CD1c-positive myeloid dendritic cell (primary cell): Measurements from ENCODE around the gene TENM3.
"Not testable (repeated sequence)": the region's sequence is repeated elsewhere in the genome, so short reads cannot be mapped to it uniquely, and the experiment has no call there.

Experiments
- DNase-seq: peaks from one replicate; pipeline ENCODE4 v3.0.0-alpha.2; 2016; ENCODE audit errors: extremely low spot score

TENM3 gene

DNA sequence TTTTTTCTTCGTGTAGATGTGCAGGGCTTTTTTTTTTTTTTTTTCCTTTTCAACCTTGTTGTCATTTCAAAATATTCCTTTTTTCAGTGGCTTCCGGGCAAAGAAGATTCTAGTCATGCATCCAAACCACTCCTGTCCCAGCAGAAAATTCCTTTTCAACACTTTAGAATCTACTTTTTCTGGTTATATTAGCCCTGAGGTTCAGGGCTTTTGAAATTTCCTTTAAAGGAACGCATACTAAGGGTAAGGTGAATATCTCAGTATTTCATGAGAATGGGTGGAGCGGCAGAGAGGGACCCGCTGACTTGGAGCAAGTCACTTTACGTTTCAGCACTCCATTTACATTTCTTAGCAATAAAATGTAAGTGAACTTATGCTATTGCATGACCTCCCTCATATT, 15.6 kb upstream of the TENM3 start:
- no peak for DNase-seq

DNA sequence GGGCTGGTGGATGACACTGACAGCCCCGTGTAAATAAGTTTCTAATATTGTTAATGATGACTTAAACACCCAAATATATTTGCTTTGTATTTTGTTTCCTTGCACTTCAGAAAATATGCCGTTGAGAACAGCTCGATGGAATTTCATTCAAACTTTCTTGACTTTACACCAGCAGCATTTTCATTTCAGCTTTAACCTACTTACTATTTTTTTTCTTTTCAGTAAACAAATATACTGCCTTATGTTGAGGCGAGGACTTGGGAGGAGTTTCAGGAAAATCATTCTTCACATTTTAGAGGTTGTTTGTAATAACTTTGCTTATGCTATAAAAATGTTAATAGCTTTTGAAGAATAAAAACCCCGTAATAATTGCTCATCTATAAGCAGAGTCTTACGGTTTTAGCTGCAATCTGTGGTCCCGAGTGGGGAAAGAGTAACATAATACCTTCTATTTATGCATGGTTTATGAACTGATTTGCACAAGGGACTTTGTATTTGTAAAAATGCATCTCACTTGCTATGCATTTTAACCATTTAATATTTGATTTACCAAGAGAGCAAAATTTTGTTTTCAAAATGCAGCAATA, 14.1 kb upstream of the TENM3 start:
- DNase-seq = no peak

DNA sequence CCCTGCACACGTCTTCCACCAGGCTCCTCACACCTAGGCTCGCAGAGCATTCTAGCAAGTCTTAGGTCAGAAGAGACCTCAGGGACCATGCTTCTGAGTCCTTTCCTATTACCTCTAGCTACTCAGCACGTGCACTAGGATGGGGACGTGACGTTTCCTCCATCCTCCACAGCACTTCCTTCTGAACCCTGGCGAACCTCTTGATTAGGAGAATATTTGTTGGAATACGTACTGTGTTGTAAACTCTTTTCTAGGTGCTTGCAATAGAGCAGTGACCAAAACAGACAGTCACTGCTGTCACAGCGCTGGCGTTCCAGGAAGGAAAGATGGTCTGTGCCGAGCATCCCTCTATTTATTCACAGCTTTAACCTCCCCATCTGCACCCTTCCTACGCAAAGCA, 12.9 kb upstream of the TENM3 start:
- DNase-seq = no peak

DNA sequence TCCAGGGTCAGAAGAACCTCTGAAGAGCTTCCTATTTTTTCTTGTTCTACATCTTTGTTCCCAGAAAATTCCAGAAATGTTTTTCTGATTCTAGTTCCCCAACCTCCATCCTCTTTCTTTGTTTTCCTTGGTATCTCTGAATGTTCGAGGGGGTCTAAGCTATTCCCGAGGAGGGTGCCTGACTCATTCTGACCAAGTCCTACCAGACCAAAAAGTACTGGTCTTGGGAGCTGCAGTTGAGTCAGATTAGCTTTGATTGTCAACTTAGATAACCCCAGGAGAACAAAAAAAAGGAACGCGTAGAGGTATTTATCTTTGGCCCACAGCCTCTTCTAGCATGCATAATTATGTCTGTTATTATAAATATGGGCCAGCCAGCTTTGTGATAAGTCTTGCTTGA, 12.1 kb upstream of the TENM3 start:
- DNase-seq = no peak

DNA sequence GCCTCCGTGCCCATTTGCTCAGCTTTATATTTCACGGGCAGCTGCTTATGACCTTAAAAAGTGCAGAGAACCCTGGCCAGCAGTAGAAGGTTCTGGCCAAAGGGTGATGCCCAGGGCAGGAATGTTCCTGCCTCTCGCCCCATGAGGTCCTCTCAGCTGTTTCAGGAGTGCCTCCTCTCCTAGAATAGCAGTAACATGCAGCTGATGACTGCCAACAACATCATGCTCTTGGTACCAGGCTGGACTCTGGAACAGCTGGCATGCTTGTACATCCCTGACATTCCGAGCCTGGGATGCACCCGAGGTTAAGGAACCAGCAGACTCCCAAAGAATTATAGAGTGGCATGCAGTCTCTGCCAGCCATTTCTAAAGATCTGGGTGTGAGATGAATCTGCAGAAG, 11.7 kb upstream of the TENM3 start:
- no peak for DNase-seq

DNA sequence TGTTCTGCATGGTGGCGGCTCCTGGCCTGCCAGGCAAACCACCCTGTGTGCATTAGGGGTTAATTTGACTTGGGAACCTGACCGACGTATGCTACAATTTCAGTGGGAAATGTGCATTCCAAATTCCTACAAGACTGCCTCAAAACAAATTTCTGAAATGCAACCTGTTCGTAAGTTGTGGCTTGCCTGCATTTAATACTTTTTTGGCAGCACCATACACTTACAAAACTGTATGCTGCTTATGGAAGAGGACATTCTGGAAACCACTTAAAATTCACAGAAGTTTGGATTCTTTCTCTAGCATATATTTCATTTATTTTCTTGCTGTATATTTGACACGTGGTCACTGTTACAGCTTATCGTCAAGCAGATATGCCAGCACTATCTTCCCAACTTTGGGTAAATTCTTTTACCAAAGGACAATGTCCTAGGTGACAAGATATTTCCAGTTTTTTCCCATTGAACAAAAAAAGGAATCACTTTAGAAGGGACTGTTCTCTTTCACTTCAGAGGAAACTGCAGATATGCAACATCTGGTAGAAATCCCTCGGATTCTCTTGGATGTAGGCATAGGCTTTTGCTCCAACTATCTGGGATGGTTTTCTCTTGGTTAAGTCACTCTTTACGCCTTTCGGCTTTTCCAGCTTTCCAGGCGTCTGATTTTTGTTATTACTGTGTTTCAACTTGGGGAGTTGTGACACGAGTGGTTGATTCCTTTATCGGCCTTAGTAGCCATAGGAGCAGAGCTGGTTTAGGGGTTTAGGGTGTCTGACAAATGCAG, 9.7 kb upstream of the TENM3 start:
- DNase-seq = no peak

DNA sequence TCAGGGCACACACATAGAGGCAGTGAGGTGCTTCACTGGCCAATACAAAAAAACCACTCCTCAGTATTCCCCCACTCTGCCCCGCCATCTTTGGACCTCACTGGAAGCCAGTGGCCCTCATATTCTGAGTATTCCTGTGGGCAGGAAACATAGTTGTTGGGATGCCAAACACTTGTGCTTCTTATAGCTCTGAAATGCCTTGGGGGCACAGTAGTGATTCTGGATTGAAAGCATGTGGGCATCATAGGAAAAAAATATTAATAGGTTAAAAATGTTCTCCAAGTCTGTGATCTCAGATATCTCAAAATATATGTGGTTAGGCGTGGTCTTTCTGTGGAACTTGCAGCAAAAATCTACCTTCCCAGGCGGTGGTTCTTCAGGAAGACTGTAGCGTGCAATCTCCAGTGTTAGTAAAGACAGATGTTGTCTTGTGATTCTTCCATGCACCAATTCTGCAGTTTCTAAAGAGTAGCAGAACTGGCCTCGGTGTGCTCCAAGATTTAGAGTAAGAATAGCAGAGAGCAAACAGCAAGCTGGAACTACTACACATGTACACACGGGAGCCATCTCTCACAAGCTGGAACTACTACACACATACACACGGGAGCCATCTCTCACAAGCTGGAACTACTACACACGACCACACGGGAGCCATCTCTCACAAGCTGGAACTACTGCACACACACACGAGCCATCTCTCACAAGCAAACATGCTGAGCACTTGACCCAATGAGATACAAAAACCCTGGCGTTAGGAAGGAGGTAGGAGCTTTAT, 8.0 kb upstream of the TENM3 start:
- no peak for DNase-seq

DNA sequence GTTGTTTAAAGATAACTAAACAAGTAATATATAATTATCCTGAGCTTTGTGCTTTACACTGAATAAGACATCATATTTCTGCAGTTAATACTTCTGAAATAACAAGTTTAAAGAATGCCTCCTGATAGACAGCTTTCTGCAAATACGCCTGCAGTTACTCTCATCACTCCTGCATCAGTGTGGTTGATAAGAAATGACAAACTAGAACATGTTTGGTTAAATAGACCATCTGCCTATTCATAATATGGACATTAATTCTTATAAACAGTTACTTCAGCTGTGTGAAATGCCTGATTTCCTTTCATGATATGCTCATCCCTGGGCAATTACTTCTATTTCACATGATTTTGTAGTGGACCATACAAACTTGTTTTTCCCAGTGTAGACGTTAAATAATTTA, 7.0 kb upstream of the TENM3 start:
- no peak for DNase-seq

DNA sequence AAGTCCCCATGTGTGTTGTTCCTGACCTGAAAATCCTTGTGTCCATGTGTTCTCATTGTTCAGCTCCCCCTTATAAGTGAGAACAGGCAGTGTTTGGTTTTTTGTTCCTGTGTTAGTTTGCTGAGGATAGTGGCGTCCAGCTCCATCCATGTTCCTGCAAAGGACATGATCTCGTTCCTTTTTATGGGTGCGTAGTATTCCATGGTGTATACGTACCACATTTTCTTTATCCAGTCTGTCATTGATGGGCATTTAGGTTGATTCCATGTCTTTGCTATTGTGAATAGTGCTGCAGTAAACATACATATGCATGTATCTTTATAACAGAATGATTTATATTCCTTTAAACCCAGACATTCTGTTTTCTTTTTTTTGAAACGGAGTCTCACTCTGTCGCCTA, 6.2 kb upstream of the TENM3 start:
- not testable (repeated sequence) for DNase-seq

DNA sequence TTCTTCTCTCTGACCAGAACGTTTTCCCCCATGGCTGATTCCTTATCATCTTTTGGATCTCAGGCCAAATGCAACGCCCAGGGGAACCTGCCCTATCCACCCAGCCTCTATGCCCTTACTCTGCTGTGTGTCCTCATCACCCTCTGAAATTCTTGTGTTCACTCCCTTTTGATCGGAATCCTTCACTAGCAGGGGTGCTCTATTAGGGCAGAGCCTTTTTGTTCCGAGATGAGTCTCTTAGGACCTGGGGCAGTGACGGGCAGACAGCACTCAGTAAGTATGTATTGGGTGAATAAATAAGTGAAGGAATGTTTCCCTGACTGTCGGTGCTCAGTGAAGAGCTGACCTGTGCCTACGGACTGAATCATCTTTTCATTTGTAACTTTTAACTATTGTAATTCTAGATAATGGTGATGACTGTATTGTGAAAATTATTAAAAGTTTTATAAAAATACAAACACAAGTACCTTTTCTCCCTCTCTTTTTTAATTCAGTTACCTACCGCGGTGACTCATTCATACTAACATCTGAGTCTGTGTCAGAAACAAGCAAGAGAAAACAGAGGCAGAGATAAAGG, 4.8 kb upstream of the TENM3 start:
- DNase-seq = no peak

DNA sequence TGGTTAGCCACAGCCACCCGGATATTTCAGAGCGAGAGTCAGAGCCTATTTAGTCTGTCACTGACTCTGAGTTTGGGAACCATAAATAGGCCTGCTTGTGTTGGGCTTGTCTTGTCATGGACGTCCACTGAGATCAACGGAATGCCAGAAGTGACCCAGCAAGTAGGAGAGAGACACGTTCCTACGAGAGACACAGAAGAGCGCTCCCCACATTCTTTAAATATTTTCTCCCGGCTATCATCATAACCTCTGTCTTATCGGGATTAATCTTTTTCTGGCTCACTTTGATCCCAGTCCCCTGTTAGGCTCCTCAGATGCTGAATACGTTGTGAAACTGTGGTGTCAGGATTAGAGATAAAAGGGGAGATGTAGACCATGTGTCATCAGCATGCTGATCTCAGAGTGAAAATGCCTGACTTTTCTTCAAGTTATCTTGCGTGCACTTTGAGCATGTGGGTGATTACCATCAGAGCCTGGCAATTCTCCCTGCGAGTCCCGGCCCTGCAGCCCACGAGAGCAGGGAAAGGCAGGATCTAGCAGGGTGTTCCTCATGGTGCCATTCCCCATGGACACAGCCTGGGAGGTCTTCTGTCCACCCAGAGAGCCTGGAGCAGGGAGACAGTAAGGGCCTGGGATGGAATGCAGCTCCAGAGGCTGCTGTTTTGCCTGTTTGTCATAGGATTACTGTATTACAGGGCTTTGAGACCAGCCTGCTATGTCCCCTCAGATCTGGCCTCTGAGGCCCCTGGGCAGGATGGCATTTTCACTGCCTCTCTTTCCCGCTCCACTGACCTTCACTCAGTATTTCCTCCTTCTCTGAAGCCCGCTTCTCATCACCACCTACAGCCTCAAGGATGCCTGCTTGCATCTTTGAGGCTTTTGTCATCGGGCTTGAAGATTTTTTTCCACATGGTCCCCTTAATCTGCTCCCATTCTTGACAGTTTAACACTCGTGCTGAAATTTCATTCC, 2.8 kb upstream of the TENM3 start:
- DNase-seq = no peak

DNA sequence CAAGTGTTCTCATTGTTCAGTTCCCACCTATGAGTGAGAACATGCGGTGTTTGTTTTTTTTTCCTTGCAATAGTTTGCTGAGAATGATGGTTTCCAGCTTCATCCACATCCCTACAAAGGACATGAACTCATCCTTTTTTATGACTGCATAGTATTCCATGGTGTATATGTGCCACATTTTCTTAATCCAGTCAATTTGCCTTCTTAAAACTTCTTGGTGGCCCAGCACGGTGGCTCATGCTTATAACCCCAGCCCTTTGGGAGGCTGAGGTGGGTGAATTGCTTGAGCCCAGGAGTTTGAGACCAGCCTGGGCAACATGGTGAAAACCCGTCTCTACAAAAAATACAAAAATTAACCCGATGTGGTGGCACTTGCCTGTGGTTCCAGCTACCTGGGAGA, 942 bp upstream of the TENM3 start:
- DNase-seq = not testable (repeated sequence)

DNA sequence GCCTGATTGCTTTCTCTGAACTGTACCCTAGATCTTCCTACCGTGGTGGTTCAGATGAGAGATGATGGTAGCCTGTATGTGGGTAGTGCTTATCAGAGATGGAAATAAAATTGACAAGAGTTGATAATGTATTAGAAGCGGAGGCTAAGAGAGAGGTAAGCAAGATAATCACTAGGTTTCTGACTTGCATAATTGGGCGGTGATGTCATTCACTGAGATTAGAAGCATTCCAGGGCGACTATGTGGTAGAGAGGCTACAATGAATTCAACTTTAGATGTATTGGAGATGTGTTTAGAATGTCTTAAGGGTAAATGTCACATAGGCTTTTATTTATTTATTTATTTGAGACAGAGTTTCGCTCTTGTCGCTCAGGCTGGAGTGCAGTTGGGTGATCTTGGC, 415 bp upstream of the TENM3 start:
- no peak for DNase-seq

DNA sequence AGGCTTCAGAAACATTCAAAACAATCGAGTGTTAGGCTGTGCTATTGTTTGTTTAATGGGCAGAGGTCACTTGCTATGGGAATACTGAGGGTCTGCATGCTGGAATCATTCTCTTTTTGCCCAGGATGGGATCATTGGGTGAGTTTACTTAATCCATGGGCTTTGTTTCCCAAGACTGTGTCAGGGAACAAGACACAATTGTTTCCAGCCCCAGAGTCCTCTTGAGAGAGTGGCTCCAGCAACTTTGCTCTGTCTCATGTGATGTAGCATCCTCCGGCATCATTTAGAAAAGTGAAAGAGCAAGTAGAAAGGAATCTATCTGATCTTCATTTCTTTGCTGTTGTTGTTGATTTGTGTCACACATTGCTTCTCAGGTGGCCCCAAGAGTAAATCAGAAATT, 1.8 kb downstream of the TENM3 start:
- DNase-seq = no peak

DNA sequence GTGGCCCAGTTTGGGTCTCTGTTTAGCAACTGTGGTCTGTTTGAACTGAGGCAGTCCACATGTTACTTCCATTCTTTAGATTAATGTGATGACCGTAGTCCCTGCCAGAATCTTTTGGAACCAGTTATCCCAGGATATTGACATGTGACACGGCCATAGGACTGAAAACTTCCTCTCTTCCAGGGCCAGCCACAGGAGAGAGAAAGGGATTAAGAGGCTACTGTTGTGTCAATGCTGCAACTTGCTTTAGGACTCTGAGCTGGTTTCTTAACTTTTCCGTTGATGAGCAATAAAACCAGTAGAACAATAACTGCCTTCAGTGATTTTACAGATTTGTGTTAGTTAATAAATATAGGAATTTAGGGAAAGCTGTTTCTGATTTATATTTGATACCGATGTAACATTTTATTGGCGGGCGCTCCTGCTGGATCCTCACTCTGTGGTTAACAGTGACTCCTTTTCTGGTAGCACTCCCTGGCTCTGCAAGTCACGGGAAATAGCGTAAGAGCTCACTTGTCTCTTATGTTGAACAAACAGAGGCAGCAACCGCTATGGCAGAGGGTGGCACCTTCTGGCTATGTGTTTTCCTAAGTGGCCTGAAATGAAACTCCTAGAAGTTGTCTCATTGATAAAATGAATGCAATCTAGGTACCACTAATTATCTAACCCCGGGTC, 2.5 kb downstream of the TENM3 start:
- DNase-seq = no peak

DNA sequence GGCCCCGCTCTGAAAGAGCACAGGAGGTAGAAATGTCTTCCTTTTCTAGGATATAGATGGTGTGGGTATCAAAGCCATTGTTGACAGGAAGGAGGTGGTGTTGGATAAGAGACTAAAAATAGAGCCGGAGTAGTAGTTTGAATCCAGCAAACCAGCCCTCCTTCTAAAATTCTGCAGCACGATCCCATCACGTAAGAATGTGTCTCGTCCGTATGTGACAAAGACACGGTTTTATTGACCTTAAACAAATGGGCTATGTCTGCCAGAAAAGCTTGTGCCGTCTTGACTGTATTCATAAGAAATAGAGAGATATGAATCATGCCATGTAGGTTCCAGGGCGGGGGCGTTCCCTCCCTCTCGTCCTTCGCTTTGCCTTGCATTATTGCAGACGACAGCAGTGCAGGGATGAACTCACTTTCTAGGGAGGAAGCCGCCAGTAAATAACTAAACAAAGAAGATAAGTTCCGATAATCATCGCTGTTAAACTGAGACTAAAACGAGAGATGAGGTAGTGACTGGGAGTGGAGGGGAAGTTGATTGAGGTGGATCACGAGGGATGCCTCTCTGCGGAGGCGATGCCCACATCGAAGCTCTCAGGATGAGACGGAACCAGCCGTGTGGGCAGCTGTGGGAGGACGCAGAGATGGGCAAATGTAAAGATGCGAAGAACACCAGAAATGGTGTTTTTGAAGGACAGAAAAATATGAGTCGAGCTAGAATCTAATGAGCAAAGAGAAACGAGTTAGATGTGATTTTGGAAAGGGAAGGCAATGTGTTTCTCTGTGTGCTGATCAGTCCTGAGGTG, 3.4 kb downstream of the TENM3 start:
- DNase-seq = no peak

DNA sequence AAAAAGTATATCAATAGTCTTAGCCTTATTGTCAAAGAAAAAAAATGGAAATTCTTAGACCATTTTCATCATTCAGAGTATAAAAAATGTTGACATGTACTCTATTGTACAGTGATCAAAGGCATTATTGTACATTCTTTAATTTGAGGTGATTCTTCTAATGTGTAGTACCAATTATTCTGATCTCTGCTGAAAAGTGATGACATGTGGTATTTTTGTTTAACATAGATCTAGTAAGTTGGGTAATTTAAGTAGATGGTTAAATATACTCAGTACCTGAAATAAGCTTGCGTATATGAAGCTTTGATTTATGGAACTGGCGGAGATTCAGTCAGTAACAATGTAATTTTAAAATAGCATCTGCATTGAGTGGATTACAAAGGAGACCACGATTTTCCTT, 5.1 kb downstream of the TENM3 start:
- DNase-seq = no peak

DNA sequence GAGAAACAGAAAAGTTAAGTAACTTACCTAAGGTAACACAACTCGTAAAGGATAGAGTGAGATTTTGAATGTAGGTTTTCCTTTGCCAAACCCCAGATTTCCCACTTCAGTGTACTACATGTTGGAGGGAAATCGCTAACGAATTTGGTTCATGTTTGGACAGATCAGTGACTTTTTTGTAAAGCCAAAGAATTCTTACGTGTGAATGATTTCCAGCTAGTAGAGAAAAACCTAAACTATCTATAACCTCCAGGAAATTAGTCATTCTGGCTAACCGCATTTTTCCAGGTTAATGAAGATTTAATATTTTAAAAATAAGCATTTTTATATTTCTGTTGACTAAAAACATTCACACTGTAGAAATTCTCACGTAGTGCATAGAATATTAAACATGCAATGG, 7.2 kb downstream of the TENM3 start:
- DNase-seq = no peak

DNA sequence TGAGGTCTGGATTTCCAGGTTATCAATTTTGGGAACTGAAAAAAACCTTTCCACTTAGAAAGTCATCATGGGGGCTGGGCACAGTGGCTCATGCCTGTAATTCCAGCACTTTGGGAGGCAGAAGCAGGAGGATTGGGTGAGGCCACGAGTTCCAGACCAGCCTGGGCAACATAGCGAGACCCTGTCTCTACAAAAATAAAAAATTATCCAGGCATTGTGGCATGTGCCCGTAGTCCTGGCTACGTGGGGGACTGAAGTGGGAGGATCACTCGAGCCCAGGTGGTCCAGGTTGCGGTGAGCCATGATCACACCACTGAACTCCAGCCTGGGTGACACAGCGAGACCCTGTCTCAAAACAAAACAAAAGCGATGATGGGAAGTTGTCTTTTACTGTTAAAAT, 7.9 kb downstream of the TENM3 start:
- DNase-seq = no peak

DNA sequence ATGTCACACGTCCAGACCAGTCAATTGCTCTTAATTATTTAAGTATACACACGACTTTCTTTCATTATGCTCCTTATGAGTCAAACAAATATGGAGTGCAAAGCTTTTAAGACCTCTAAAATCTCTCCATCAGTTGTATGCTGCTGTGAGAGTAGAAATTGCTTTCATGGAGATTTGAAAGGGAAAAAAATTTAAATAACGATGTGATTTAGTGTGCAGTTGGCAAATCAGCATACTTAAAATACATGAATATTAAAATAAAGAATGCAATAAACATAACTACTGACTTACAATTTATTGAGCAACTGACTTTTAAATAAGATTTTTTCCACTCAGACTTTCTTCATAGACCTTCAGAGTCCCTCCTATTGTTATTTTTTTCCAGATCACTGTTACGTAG, 9.0 kb downstream of the TENM3 start:
- no peak for DNase-seq
